IMR-90 (cell line): ENCODE data around the gene ABO. TPM values are rescaled to one million over a fixed set of nuclear protein-coding genes. Genes with fewer than 3 reads are reported as not detected.

Experiments used
- ATAC-seq: fragments of 200-7000 bp; cut with Tn5 transposase; 2 replicates; pipeline ENCODE4 v1.9.1; 2020; ENCODE audit warnings: low read depth, mild to moderate bottlenecking, moderate library complexity
- BruUV-seq: library from RNA; stranded (reverse); fragments of 400-500 nt; replicated peaks from 2 replicates; lab custom pipeline; 2021; lab: Mats Ljungman, UMichigan
- CTCF ChIA-PET: fragments of 300-600 bp; formaldehyde crosslinking; extraction: SDS; loops from one replicate; lab custom pipeline; 2021; ENCODE audit warnings: antibody characterized with exemption; lab: Yijun Ruan, JAX
- POLR2A ChIA-PET: fragments of 300-600 bp; sonication (Branson Sonifier 250); formaldehyde crosslinking; loops from one replicate; lab custom pipeline; 2022; ENCODE audit warnings: antibody characterized with exemption; ENCODE audit not compliant: unreplicated experiment; lab: Charles Lee
- DNase-seq: peaks from one replicate; pipeline ENCODE4 v3.0.0; 2013
- H2AFZ ChIP-seq: replicated peaks from 2 replicates; pipeline ENCODE3; 2013; ENCODE audit warnings: low read length, mild to moderate bottlenecking; ENCODE audit not compliant: poor library complexity
- H2AK5ac ChIP-seq: 2 replicates; pipeline ENCODE4 v1.6.1; 2013; ENCODE audit warnings: low read depth, low read length, inconsistent platforms
- H2AK9ac ChIP-seq: replicated peaks from 2 replicates; pipeline ENCODE3; 2013; ENCODE audit warnings: mild to moderate bottlenecking, low read depth, low read length, moderate library complexity; ENCODE audit not compliant: poor library complexity
- H2BK120ac ChIP-seq: 2 replicates; pipeline ENCODE4 v1.6.1; 2013; ENCODE audit warnings: low read depth, low read length, inconsistent platforms
- H2BK15ac ChIP-seq: 3 replicates; pipeline ENCODE4 v1.6.1; 2013; ENCODE audit warnings: low read depth, low read length, inconsistent platforms
- H2BK20ac ChIP-seq: 2 replicates; pipeline ENCODE4 v1.6.1; 2013; ENCODE audit warnings: low read depth, mild to moderate bottlenecking, inconsistent platforms, low read length, moderate library complexity
- H2BK5ac ChIP-seq: 2 replicates; pipeline ENCODE4 v1.6.1; 2013; ENCODE audit warnings: mild to moderate bottlenecking, low read depth, low read length, inconsistent platforms; ENCODE audit not compliant: poor library complexity, severe bottlenecking
- H3K14ac ChIP-seq: replicated peaks from 2 replicates; pipeline ENCODE4 v1.6.1; 2013; ENCODE audit warnings: low read depth, low read length, inconsistent platforms
- H3K18ac ChIP-seq: 2 replicates; pipeline ENCODE4 v1.6.1; 2013; ENCODE audit warnings: low read depth, low read length, control low read depth
- H3K23ac ChIP-seq: 2 replicates; pipeline ENCODE4 v1.6.1; 2013; ENCODE audit warnings: low read depth, low read length, inconsistent platforms
- H3K27ac ChIP-seq: 2 replicates; pipeline ENCODE4 v1.5.1; 2013; ENCODE audit warnings: mild to moderate bottlenecking, control low read depth, low read length; ENCODE audit not compliant: insufficient read depth
- H3K27me3 ChIP-seq: 2 replicates; pipeline ENCODE4 v1.6.1; 2013; ENCODE audit warnings: low read length; ENCODE audit not compliant: control insufficient read depth, insufficient read depth
- H3K36me3 ChIP-seq: 2 replicates; pipeline ENCODE4 v1.6.1; 2013; ENCODE audit warnings: low read length, mixed read lengths; ENCODE audit not compliant: control insufficient read depth, insufficient read depth
- H3K4ac ChIP-seq: 2 replicates; pipeline ENCODE4 v1.6.1; 2013; ENCODE audit warnings: low read depth, low read length, inconsistent platforms
- H3K4me1 ChIP-seq: 2 replicates; pipeline ENCODE4 v1.6.1; 2013; ENCODE audit warnings: low read length, mixed read lengths; ENCODE audit not compliant: control insufficient read depth, insufficient read depth
- H3K4me2 ChIP-seq: 2 replicates; pipeline ENCODE4 v1.6.1; 2013; ENCODE audit warnings: low read depth, mild to moderate bottlenecking, control low read depth, low read length, moderate library complexity
- H3K4me3 ChIP-seq: 2 replicates; pipeline ENCODE4 v1.5.1; 2013; ENCODE audit warnings: low read depth, mild to moderate bottlenecking, control low read depth, low read length, moderate library complexity; ENCODE audit not compliant: insufficient read depth
- H3K56ac ChIP-seq: 2 replicates; pipeline ENCODE4 v1.6.1; 2013; ENCODE audit warnings: low read length, inconsistent platforms; ENCODE audit not compliant: insufficient read depth; ENCODE audit errors: extremely low read depth
- H3K79me1 ChIP-seq, 2 experiments: 2 replicates each; pipeline ENCODE4 v1.6.1; 2013; ENCODE audit warnings: low read length in 2 of 2, inconsistent platforms in 1 of 2, low read depth in 1 of 2
- H3K9ac ChIP-seq: 2 replicates; pipeline ENCODE4 v1.6.1; 2013; ENCODE audit warnings: low read depth, low read length, control low read depth
- H3K9me1 ChIP-seq: 2 replicates; pipeline ENCODE4 v1.6.1; 2013; ENCODE audit warnings: low read length, inconsistent platforms; ENCODE audit not compliant: insufficient read depth
- H3K9me3 ChIP-seq: 2 replicates; pipeline ENCODE4 v1.6.1; 2013; ENCODE audit warnings: low read length; ENCODE audit not compliant: control insufficient read depth, insufficient read depth
- H4K20me1 ChIP-seq: 2 replicates; pipeline ENCODE4 v1.6.1; 2013; ENCODE audit warnings: low read length, inconsistent platforms; ENCODE audit not compliant: insufficient read depth
- H4K5ac ChIP-seq: 2 replicates; pipeline ENCODE4 v1.6.1; 2013; ENCODE audit warnings: mild to moderate bottlenecking, low read depth, low read length, control low read depth
- H4K8ac ChIP-seq, 2 experiments: 2 replicates each; pipeline ENCODE4 v1.6.1; 2013; ENCODE audit warnings: low read depth in 2 of 2, low read length in 2 of 2, control low read depth in 1 of 2, inconsistent platforms in 1 of 2
- H4K91ac ChIP-seq: 2 replicates; pipeline ENCODE4 v1.6.1; 2013; ENCODE audit warnings: low read depth, low read length, inconsistent platforms; ENCODE audit not compliant: insufficient read depth
- CEBPB ChIP-seq: IDR thresholded peaks from 2 replicates; pipeline ENCODE4 v1.6.1; 2012; ENCODE audit warnings: low read depth, low read length, improper control_type of control experiment
- CHD1 ChIP-seq: IDR thresholded peaks from 2 replicates; pipeline ENCODE4 v1.6.1; 2012; ENCODE audit warnings: low read depth, low read length, improper control_type of control experiment
- CTCF ChIP-seq: conservative IDR thresholded peaks from 2 replicates; pipeline ENCODE4 v1.5.1; 2012; ENCODE audit warnings: mild to moderate bottlenecking, low read depth, low read length, improper control_type of control experiment
- POLR2A ChIP-seq: IDR thresholded peaks from 2 replicates; pipeline ENCODE4 v1.6.1; 2012; ENCODE audit warnings: mild to moderate bottlenecking, low read depth, low read length
- RCOR1 ChIP-seq: IDR thresholded peaks from 2 replicates; pipeline ENCODE4 v1.6.1; 2012; ENCODE audit warnings: mild to moderate bottlenecking, low read length, improper control_type of control experiment; ENCODE audit not compliant: insufficient replicate concordance
- RFX5 ChIP-seq: IDR thresholded peaks from 2 replicates; pipeline ENCODE4 v1.8.0; 2012; ENCODE audit warnings: low read depth, mild to moderate bottlenecking, low read length, moderate library complexity
- USF2 ChIP-seq: fragments of 150-350 bp; IDR thresholded peaks from 2 replicates; pipeline ENCODE4 v1.6.1; 2017; ENCODE audit warnings: mild to moderate bottlenecking, antibody characterized with exemption, low read length, low read depth
- WGBS, 2 experiments: methylation state at CpG; one replicate each; pipeline versions ENCODE4 v1.1.5 to v1.1.7; 2013; ENCODE audit warnings: missing lambda C conversion rate in 2 of 2; ENCODE audit not compliant: insufficient read length in 1 of 2; ENCODE audit errors: extremely low coverage in 2 of 2; 5-methylcytosine and 5-hydroxymethylcytosine counted together
- dilution Hi-C: fragments of 300-500 bp; cut with HindIII; formaldehyde crosslinking; loops from one replicate; pipeline ENCODE4 v1.14.3; 2018; ENCODE audit warnings: low sequenced_read_pairs; ENCODE audit not compliant: unreplicated experiment
- in situ Hi-C: fragments of 300-500 bp; cut with MboI; formaldehyde crosslinking; loops from 3 replicates; pipeline ENCODE4 v1.14.3; 2019; ENCODE audit warnings: low sequenced_read_pairs, inconsistent platforms, mixed read lengths
- intact Hi-C: fragments of 100-400 bp; cut with micrococcal nuclease; formaldehyde crosslinking; loops from 2 replicates; pipeline ENCODE4 v1.10.0; 2022
- polyA plus RNA-seq, 3 experiments: library from polyadenylated mRNA; depleted of rRNA; stranded (reverse); fragments of >200 nt; gene quantifications; 2 replicates each; pipeline ENCODE4 v1.2.3, GENCODE V29; 2012; ENCODE audit warnings: low replicate concordance in 1 of 3
- total RNA-seq: library from RNA; depleted of rRNA; stranded (reverse); fragments of >200 nt; gene quantifications from 2 replicates; pipeline ENCODE4 v1.2.3, GENCODE V29; 2012

The ABO gene
- total and polyA plus RNA-seq, 2 of the 4 experiments (the other 2 are of a cell fraction) = not detected

GRCh38 chr9:133242241-133242640 lies 32.8 kb downstream of the ABO start:
- Histone ChIP-seq H3K4me3 (no peak overlapping the region), H3K9ac (no peak overlapping the region), H2AK9ac (no peak overlapping the region), H3K27ac (no peak overlapping the region), H3K9me1 (no peaks in the 10 kb centered on the region), H3K27me3 (peaks cover 25% of the 10 kb centered on the region), H3K36me3 (no peaks in the 10 kb centered on the region), H3K14ac (no peak overlapping the region), H3K4ac (no peak overlapping the region), H3K9me3 (no peaks in the 10 kb centered on the region), H3K18ac (no peak overlapping the region), H3K79me1 (no peaks in the 10 kb centered on the region), H2AK5ac (no peak overlapping the region), H4K91ac (no peak overlapping the region), H4K20me1 (no peaks in the 10 kb centered on the region), H2BK15ac (no peak overlapping the region), H4K8ac (no peak overlapping the region), H3K56ac (no peak overlapping the region), H2BK5ac (no peak overlapping the region), H3K23ac (no peak overlapping the region), H2BK20ac (no peak overlapping the region), H2BK120ac (no peak overlapping the region), H3K4me2 (no peak overlapping the region), H3K4me1 (no peaks in the 10 kb centered on the region), H2AFZ (no peak overlapping the region), H4K5ac (no peak overlapping the region)
- 65% methylated on average over 7 of the region's 14 CpGs; no CpG with 5 or more reads in 1 of the 2 experiments for WGBS, 2 experiments
- TF ChIP-seq USF2 (no peak), CHD1 (no peak), RFX5 (no peak), POLR2A (no peak), CEBPB (no peak), CTCF (no peak), RCOR1 (no peak)
- DNase-seq = no peak
- ChIA-PET POLR2A (no interaction called here), CTCF (no interaction called here)
- BruUV-seq = no TSS peak
- intact Hi-C loops = no loop called here
- dilution Hi-C loops = no loop called here
- in situ Hi-C loops = no loop called here
- ATAC-seq = no peak
